ENCODE data around the gene SLC6A18. TPM values are rescaled to one million over a fixed set of nuclear protein-coding genes. Genes with fewer than 3 reads are reported as not detected.

Gene SLC6A18
- total and polyA plus RNA-seq, 2 of the 4 experiments (the other 2 are of a cell fraction), result not detected

GRCh38 chr5:1203968-1204692 is 21.1 kb upstream of the SLC6A18 start:
- no peak overlapping the region for H3K56ac ChIP-seq (ENCODE audit: extremely low read depth, insufficient read depth, low read length)
- no peak overlapping the region for H4K5ac ChIP-seq (ENCODE audit: low read depth, low read length)
- in situ Hi-C loops (cut with MboI; ENCODE audit: low sequenced_read_pairs) (no loop called here), intact Hi-C loops (cut with micrococcal nuclease) (no loop called here), dilution Hi-C loops (cut with HindIII; ENCODE audit: low sequenced_read_pairs, unreplicated experiment) (no loop called here)
- no peak overlapping the region for H2BK120ac ChIP-seq (ENCODE audit: low read depth, low read length)
- H3K14ac ChIP-seq (replicated peaks; ENCODE audit: low read depth, low read length), result no peak overlapping the region
- no peak overlapping the region for H3K18ac ChIP-seq (ENCODE audit: low read depth, low read length)
- H2AK5ac ChIP-seq (ENCODE audit: low read depth, low read length), result no peak overlapping the region
- no peak for ATAC-seq (ENCODE audit: low read depth)
- H2BK20ac ChIP-seq (ENCODE audit: low read depth, low read length), result no peak overlapping the region
- no peak overlapping the region for H3K4ac ChIP-seq (ENCODE audit: low read depth, low read length)
- ChIA-PET CTCF (no interaction called here), POLR2A (ENCODE audit: unreplicated experiment) (no interaction called here)
- no peak overlapping the region for H3K4me3 ChIP-seq (ENCODE audit: insufficient read depth, low read depth, low read length)
- no peak overlapping the region for H3K4me2 ChIP-seq (ENCODE audit: low read depth, low read length)
- no peak overlapping the region for H2AFZ ChIP-seq (replicated peaks; ENCODE audit: low read length, poor library complexity)
- no peak overlapping the region for H4K8ac ChIP-seq (ENCODE audit: low read depth in 2 of 2, low read length in 2 of 2)
- TF ChIP-seq MAFK (IDR thresholded peaks at IDR 0.05; ENCODE audit: low read depth, low read length), result no peak
- TF ChIP-seq ELK1 (IDR thresholded peaks at IDR 0.05; ENCODE audit: borderline replicate concordance, low read depth, low read length), result no peak
- no peak for TF ChIP-seq CTCF (conservative IDR thresholded peaks at IDR 0.05; ENCODE audit: low read depth, low read length)
- TF ChIP-seq NFE2L2 (IDR thresholded peaks at IDR 0.05; ENCODE audit: low read depth, low read length), result no peak
- TF ChIP-seq CHD1 (IDR thresholded peaks at IDR 0.05; ENCODE audit: low read depth, low read length), result no peak
- TF ChIP-seq RAD21 (IDR thresholded peaks at IDR 0.05; ENCODE audit: low read length), result no peak
- TF ChIP-seq BHLHE40 (IDR thresholded peaks at IDR 0.05; ENCODE audit: low read depth, low read length), result no peak
- no peak for TF ChIP-seq MAZ (IDR thresholded peaks at IDR 0.05; ENCODE audit: borderline replicate concordance, low read depth, low read length)
- peaks cover 3% of the 10 kb centered on the region; the same call in 1 of the 2 replicates for H3K4me1 ChIP-seq (ENCODE audit: control insufficient read depth, insufficient read depth, low read length)
- no peak overlapping the region for H3K27ac ChIP-seq (ENCODE audit: insufficient read depth, low read length)
- BruUV-seq (replicated peaks), result no TSS peak
- H2BK15ac ChIP-seq (ENCODE audit: low read depth, low read length), result no peak overlapping the region
- H3K9ac ChIP-seq (ENCODE audit: low read depth, low read length), result no peak overlapping the region
- H3K23ac ChIP-seq (ENCODE audit: low read depth, low read length), result no peak overlapping the region
- H3K36me3 ChIP-seq (ENCODE audit: control insufficient read depth, insufficient read depth, low read length), result no peaks in the 10 kb centered on the region
- no peak for DNase-seq
- no peaks in the 10 kb centered on the region for H3K79me1 ChIP-seq (ENCODE audit: low read depth in 1 of 2, low read length in 2 of 2)
- peaks cover 27% of the 10 kb centered on the region; the same call in 1 of the 2 replicates for H3K27me3 ChIP-seq (ENCODE audit: control insufficient read depth, insufficient read depth, low read length)
- 52% methylated on average over 11 of the region's 25 CpGs; no CpG with 5 or more reads in 1 of the 2 experiments for WGBS, 2 experiments (ENCODE audit: extremely low coverage in 2 of 2, insufficient read length in 1 of 2)
- no peak overlapping the region for H4K91ac ChIP-seq (ENCODE audit: insufficient read depth, low read depth, low read length)
- H2BK5ac ChIP-seq (ENCODE audit: low read depth, low read length, poor library complexity, severe bottlenecking), result no peak overlapping the region
- no peaks in the 10 kb centered on the region; the same call in 1 of the 2 replicates for H4K20me1 ChIP-seq (ENCODE audit: insufficient read depth, low read length)
- no peaks in the 10 kb centered on the region for H3K9me1 ChIP-seq (ENCODE audit: insufficient read depth, low read length)
- no peak overlapping the region for H2AK9ac ChIP-seq (replicated peaks; ENCODE audit: low read depth, low read length, poor library complexity)
- no peaks in the 10 kb centered on the region for H3K9me3 ChIP-seq (ENCODE audit: control insufficient read depth, insufficient read depth, low read length)
